ENCODE results near the gene RNF8. TPM values are rescaled to one million over a fixed set of nuclear protein-coding genes. Genes with fewer than 3 reads are reported as not detected.

The RNF8 gene
- total and polyA plus RNA-seq, 9 of the 15 experiments (the other 6 are each of a cell fraction or from before 2014, with no cell fraction given): 10.6 to 47.0 (median 37.5) TPM

DNA sequence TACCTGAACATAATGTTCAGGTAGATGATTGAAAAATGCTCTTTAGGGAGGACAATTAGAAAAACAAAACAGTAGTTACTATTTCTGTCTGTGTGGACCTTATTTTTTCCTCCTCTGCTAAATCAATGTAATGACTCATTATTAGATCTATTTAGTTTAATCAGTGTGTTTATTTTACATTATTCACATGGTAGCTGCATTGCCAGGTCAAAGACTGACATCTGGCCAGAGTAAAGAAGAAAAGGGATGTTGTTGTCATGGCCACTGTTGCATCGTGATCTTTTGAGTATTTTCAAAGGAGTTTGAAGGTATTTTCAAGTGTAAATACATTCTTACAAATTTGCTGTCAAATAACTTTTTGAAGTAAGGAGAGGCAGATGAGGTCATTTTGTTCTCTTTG is 85.1 kb downstream of the RNF8 start:
- Histone ChIP-seq H3K9me3 (replicated peaks; ENCODE audit: control insufficient read depth, insufficient read depth, low read depth, low read length) (no peaks in the 10 kb centered on the region), H3K4me1 (replicated peaks in 1 of 2; ENCODE audit: control insufficient read depth in 2 of 2, insufficient read depth in 2 of 2, low read length in 2 of 2) (peaks cover 4 to 6% of the 10 kb centered on the region in 2 experiments; a peak in 3 of 5 replicates), H3K27me3 (ENCODE audit: control insufficient read depth in 2 of 2, insufficient read depth in 2 of 2, low read length in 2 of 2) (no peaks in the 10 kb centered on the region), H3K9me1 (ENCODE audit: control insufficient read depth, insufficient read depth, low read length) (no peaks in the 10 kb centered on the region), H2AFZ (ENCODE audit: low read depth, low read length) (no peak overlapping the region), H3K27ac (ENCODE audit: extremely low read depth, low read depth, low read length) (no peak overlapping the region), H3K4me3 (no peak overlapping the region), H3K4me2 (ENCODE audit: insufficient read depth, low read length) (no peak overlapping the region), H4K20me1 (replicated peaks; ENCODE audit: control insufficient read depth, insufficient read depth, low read length) (no peaks in the 10 kb centered on the region), H3K36me3 (ENCODE audit: control insufficient read depth, insufficient read depth, low read length) (peaks cover 82% of the 10 kb centered on the region), H3K79me2 (ENCODE audit: control insufficient read depth, insufficient read depth, low read length) (peaks cover 24% of the 10 kb centered on the region), H3K9ac (ENCODE audit: insufficient read depth in 1 of 2, low read depth in 2 of 2, low read length in 2 of 2) (no peak overlapping the region)
- POLR2A ChIA-PET: interaction anchor here (1.4 to 2.7 kb wide), 3 partner anchors 10 to 21 kb away, joined by 3 to 11 read pairs (median 4); no protein-coding TSS in a partner anchor
- CTCF ChIA-PET (ENCODE audit: low intra/inter-chr PET ratio): no interaction called here
- DNase-seq (ENCODE audit: extremely low read depth in 1 of 4, low spot score in 3 of 4) (no peak), FAIRE-seq (no peak), ATAC-seq (no peak)
- in situ Hi-C loops (cut with MboI) (no loop called here), intact Hi-C loops (cut with micrococcal nuclease) (no loop called here)
- no TSS peak for BruUV-seq (replicated peaks)
- 60% methylated on average over 1 of the region's 1 CpG for WGBS (ENCODE audit: insufficient coverage, low coverage, missing lambda C conversion rate)
- TF ChIP-seq KDM5B (IDR thresholded peaks at IDR 0.05; ENCODE audit: insufficient replicate concordance, low read depth, low read length) (no peak), CREM (IDR thresholded peaks at IDR 0.05; ENCODE audit: low read depth) (no peak), CC2D1A (IDR thresholded peaks at IDR 0.05) (no peak), TGIF2 (CRISPR knock-in tag; IDR thresholded peaks at IDR 0.05) (no peak), ZNF57 (CRISPR knock-in tag; IDR thresholded peaks at IDR 0.05) (no peak), MECOM (CRISPR knock-in tag; IDR thresholded peaks at IDR 0.05) (no peak), ZNF140 (CRISPR knock-in tag; IDR thresholded peaks at IDR 0.05) (no peak), GTF2F1 (IDR thresholded peaks at IDR 0.05; ENCODE audit: low read depth, low read length) (no peak), CEBPB (tag; IDR thresholded peaks at IDR 0.05) (no peak), ZFP30 (CRISPR knock-in tag; IDR thresholded peaks at IDR 0.05; ENCODE audit: borderline replicate concordance) (no peak), ARID2 (IDR thresholded peaks at IDR 0.05) (no peak), ZNF561 (CRISPR knock-in tag; conservative IDR thresholded peaks at IDR 0.05) (no peak), DIDO1 (tag; IDR thresholded peaks at IDR 0.05; ENCODE audit: low read depth) (no peak)
- TF ChIP-seq, protein P1, sequence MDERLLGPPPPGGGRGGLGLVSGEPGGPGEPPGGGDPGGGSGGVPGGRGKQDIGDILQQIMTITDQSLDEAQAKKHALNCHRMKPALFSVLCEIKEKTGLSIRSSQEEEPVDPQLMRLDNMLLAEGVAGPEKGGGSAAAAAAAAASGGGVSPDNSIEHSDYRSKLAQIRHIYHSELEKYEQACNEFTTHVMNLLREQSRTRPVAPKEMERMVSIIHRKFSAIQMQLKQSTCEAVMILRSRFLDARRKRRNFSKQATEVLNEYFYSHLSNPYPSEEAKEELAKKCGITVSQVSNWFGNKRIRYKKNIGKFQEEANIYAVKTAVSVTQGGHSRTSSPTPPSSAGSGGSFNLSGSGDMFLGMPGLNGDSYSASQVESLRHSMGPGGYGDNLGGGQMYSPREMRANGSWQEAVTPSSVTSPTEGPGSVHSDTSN (CRISPR knock-in tag; IDR thresholded peaks at IDR 0.05; ENCODE audit: low read depth): no peak
- TF ChIP-seq, protein P1 (tag; conservative IDR thresholded peaks at IDR 0.05; ENCODE audit: low read depth): no peak
